ENCODE data around the gene NF2.

- TF ChIP-seq CTCF (IDR thresholded peaks at IDR 0.05) (no peak), POLR2A (IDR thresholded peaks at IDR 0.05) (no peak)
Measured at GRCh38 chr22:29744902-29745301, 141.5 kb downstream of the NF2 start.
